ENCODE measurements around the gene NGEF.
A peak's percentile ranks its signal among the peaks of the same experiment; 100 is the strongest.

Gene NGEF

DNA sequence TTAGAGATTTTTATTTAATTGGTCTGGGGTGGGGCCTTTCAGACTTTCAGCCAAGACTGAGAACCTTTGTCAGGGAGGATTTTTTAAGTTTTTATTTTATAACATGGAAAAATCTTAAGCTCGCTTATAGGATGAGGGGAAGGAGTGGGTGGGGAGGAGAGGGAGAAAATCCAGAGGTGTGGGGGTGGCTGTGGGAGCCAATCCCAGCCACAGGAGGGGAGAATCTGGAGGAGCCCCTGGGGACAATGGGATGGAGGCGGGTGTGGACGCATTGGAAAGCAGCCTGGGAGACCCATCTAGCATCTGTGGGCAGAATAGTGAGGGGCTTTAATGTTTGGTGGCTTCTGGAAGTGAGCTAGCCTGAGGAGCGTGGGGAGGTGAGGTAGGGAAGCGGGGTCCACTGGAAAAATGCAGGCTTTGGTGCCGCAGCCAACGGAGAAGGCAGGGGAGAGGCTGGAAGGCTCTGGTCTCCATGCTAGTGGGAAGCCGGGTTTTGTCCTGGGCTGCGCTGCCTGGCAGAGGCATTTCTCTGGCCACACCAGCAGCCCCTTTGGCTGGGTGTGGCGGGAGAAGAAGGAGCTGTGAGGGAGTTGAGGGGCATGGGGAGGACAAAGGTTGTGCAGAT, 35.6 kb upstream of the NGEF start:
- CTCF ChIA-PET, result interaction anchor here (1.3 to 1.6 kb wide), 2 partner anchors 20 to 196 kb away, joined by 3 to 4 read pairs; no protein-coding TSS in a partner anchor
- POLR2A ChIA-PET, result no interaction called here
- no peaks in the 10 kb centered on the region for H3K36me3 ChIP-seq (ENCODE audit: control insufficient read depth in 2 of 2, insufficient read depth in 1 of 2, low read length in 2 of 2)
- no peak overlapping the region for H3K4me3 ChIP-seq (ENCODE audit: low read depth, low read length)
- H3K4me1 ChIP-seq (ENCODE audit: control insufficient read depth, insufficient read depth, low read length), result no peaks in the 10 kb centered on the region
- no peaks in the 10 kb centered on the region for H3K9me3 ChIP-seq (ENCODE audit: control insufficient read depth, insufficient read depth, low read depth, low read length)
- peak; percentile 58 for TF ChIP-seq EGR2 (tag by site-specific recombination; IDR thresholded peaks at IDR 0.05; ENCODE audit: low read depth)
- no peak for TF ChIP-seq ZNF223 (tag by site-specific recombination; IDR thresholded peaks at IDR 0.05)
- TF ChIP-seq, protein P1, sequence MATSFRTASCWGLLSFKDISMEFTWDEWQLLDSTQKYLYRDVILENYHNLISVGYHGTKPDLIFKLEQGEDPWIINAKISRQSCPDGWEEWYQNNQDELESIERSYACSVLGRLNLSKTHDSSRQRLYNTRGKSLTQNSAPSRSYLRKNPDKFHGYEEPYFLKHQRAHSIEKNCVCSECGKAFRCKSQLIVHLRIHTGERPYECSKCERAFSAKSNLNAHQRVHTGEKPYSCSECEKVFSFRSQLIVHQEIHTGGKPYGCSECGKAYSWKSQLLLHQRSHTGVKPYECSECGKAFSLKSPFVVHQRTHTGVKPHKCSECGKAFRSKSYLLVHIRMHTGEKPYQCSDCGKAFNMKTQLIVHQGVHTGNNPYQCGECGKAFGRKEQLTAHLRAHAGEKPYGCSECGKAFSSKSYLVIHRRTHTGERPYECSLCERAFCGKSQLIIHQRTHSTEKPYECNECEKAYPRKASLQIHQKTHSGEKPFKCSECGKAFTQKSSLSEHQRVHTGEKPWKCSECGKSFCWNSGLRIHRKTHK (tag by site-specific recombination; IDR thresholded peaks at IDR 0.05), result no peak
- TF ChIP-seq ZFHX2 (tag by site-specific recombination; conservative IDR thresholded peaks at IDR 0.05), result peak; percentile 64; the same call in 1 of the 2 replicates
- H3K27ac ChIP-seq (ENCODE audit: extremely low read depth, low read depth, low read length), result no peak overlapping the region

DNA sequence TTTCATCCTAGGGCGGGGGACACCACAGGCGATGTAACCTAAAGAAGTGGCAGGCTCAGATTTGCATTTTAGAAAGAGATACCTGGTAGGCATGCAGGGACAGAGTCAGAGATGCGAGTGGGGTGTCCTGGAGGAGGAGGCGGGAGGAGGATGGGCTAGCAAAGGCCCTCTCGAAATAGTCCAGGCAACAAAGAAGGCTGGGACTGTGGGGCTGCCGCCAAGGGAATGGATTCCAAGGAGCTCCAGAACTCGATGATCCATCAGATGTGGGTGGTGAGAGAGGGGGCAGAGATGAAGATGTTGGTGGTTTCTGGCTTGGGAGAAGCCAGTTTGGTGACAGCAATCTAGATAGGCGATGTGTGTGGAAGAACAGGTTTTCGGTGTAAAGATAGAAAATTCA, 34.6 kb upstream of the NGEF start:
- Histone ChIP-seq H3K9me3 (ENCODE audit: control insufficient read depth, insufficient read depth, low read depth, low read length) (no peaks in the 10 kb centered on the region), H3K4me3 (ENCODE audit: low read depth, low read length) (no peak overlapping the region), H3K4me1 (ENCODE audit: control insufficient read depth, insufficient read depth, low read length) (no peaks in the 10 kb centered on the region), H3K36me3 (ENCODE audit: control insufficient read depth in 2 of 2, insufficient read depth in 1 of 2, low read length in 2 of 2) (no peaks in the 10 kb centered on the region), H3K27ac (ENCODE audit: extremely low read depth, low read depth, low read length) (no peak overlapping the region)
- TF ChIP-seq ZNF292 (tag by site-specific recombination; IDR thresholded peaks at IDR 0.05; ENCODE audit: borderline replicate concordance, low read depth), result no peak
- no peak for TF ChIP-seq ZNF394 (tag by site-specific recombination; IDR thresholded peaks at IDR 0.05; ENCODE audit: borderline replicate concordance)
- no peak for TF ChIP-seq YY1 (tag by site-specific recombination; IDR thresholded peaks at IDR 0.05)
- TF ChIP-seq ZNF837 (tag by site-specific recombination; IDR thresholded peaks at IDR 0.05), result no peak
- 0 out of 2 replicates have a peak, but pooled peaks have one; percentile 11 for TF ChIP-seq EGR2 (tag by site-specific recombination; IDR thresholded peaks at IDR 0.05; ENCODE audit: low read depth)
- no peak for TF ChIP-seq MEIS1 (CRISPR knock-in tag; IDR thresholded peaks at IDR 0.05; ENCODE audit: borderline replicate concordance)
- no peak for TF ChIP-seq ZNF704 (tag by site-specific recombination; IDR thresholded peaks at IDR 0.05)
- ChIA-PET POLR2A (no interaction called here), CTCF (interaction anchor here (0.6 to 1.6 kb wide), 3 partner anchors 16 to 195 kb away, joined by 3 to 4 read pairs (median 3); no protein-coding TSS in a partner anchor)

- Histone ChIP-seq H3K27ac (ENCODE audit: extremely low read depth, low read depth, low read length) (no peak overlapping the region), H3K9me3 (ENCODE audit: control insufficient read depth, insufficient read depth, low read depth, low read length) (no peaks in the 10 kb centered on the region), H3K36me3 (ENCODE audit: control insufficient read depth in 2 of 2, insufficient read depth in 1 of 2, low read length in 2 of 2) (no peaks in the 10 kb centered on the region), H3K4me1 (ENCODE audit: control insufficient read depth, insufficient read depth, low read length) (no peaks in the 10 kb centered on the region), H3K4me3 (ENCODE audit: low read depth, low read length) (no peak overlapping the region)
- CTCF ChIA-PET, result interaction anchor here (0.6 to 0.9 kb wide), 2 partner anchors 16 to 18 kb away, joined by 3 read pairs; no protein-coding TSS in a partner anchor
- POLR2A ChIA-PET, result no interaction called here
- TF ChIP-seq ZNF138 (tag by site-specific recombination; IDR thresholded peaks at IDR 0.05; ENCODE audit: borderline replicate concordance) (no peak), ZNF112 (tag by site-specific recombination; IDR thresholded peaks at IDR 0.05) (no peak), ZNF221 (tag by site-specific recombination; IDR thresholded peaks at IDR 0.05; ENCODE audit: borderline replicate concordance) (no peak), ZNF704 (tag by site-specific recombination; IDR thresholded peaks at IDR 0.05) (no peak), ZNF146 (tag by site-specific recombination; IDR thresholded peaks at IDR 0.05) (no peak), ZIC2 (tag by site-specific recombination; IDR thresholded peaks at IDR 0.05) (no peak), SP2 (tag by site-specific recombination; IDR thresholded peaks at IDR 0.05) (no peak), ZNF114 (tag by site-specific recombination; IDR thresholded peaks at IDR 0.05) (no peak), BCL11A (tag by site-specific recombination; IDR thresholded peaks at IDR 0.05; ENCODE audit: low read depth) (no peak), ZNF248 (tag by site-specific recombination; IDR thresholded peaks at IDR 0.05) (no peak), ZNF692 (tag by site-specific recombination; IDR thresholded peaks at IDR 0.05) (no peak)
- TF ChIP-seq, protein P2, sequence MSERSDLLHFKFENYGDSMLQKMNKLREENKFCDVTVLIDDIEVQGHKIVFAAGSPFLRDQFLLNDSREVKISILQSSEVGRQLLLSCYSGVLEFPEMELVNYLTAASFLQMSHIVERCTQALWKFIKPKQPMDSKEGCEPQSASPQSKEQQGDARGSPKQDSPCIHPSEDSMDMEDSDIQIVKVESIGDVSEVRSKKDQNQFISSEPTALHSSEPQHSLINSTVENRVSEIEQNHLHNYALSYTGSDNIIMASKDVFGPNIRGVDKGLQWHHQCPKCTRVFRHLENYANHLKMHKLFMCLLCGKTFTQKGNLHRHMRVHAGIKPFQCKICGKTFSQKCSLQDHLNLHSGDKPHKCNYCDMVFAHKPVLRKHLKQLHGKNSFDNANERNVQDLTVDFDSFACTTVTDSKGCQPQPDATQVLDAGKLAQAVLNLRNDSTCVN (tag by site-specific recombination; optimal IDR thresholded peaks at IDR 0.05), result no peak
These were observed 34.1 kb upstream of the NGEF start for GRCh38 chr2:233047206-233047605.

Measured in HEK293 (cell line).